ENCODE data around the gene SEMA3E. TPM values are rescaled to one million over a fixed set of nuclear protein-coding genes. Genes with fewer than 3 reads are reported as not detected.

The SEMA3E gene
- total RNA-seq, 6 experiments from 2014 or later, result not detected

DNA sequence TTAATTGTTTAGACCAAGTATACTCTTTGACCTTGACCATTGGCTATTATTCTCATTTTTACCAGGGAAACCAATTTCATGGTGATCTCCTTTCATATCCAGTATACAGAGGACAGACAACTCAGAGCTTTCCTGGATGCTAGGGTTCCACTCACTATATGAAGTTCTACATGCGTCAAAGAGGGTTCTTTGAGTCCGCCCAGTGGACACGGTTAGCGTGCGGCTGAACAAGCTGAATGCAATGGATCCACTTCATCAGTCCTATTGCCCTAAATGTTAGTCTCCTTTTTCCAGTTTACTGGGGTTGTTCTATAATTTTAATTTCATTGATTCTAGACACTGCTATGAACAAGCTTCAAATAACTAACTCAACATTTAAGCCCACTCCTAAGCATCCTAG is 323.9 kb downstream of the SEMA3E start:
- no peaks in the 10 kb centered on the region for H3K4me1 Mint-ChIP-seq (ENCODE audit: low read depth)
- TF ChIP-seq, protein P1, sequence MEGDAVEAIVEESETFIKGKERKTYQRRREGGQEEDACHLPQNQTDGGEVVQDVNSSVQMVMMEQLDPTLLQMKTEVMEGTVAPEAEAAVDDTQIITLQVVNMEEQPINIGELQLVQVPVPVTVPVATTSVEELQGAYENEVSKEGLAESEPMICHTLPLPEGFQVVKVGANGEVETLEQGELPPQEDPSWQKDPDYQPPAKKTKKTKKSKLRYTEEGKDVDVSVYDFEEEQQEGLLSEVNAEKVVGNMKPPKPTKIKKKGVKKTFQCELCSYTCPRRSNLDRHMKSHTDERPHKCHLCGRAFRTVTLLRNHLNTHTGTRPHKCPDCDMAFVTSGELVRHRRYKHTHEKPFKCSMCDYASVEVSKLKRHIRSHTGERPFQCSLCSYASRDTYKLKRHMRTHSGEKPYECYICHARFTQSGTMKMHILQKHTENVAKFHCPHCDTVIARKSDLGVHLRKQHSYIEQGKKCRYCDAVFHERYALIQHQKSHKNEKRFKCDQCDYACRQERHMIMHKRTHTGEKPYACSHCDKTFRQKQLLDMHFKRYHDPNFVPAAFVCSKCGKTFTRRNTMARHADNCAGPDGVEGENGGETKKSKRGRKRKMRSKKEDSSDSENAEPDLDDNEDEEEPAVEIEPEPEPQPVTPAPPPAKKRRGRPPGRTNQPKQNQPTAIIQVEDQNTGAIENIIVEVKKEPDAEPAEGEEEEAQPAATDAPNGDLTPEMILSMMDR (IDR thresholded peaks at IDR 0.05), result no peak
- H3K27me3 Mint-ChIP-seq (ENCODE audit: insufficient read depth), result no peaks in the 10 kb centered on the region
- no peak overlapping the region for H3K27ac Mint-ChIP-seq
- no peak for DNase-seq
- H3K4me3 Mint-ChIP-seq, result no peak overlapping the region
- no peaks in the 10 kb centered on the region for H3K36me3 Mint-ChIP-seq (ENCODE audit: low read depth)
- H3K9me3 Mint-ChIP-seq, result peaks cover 21% of the 10 kb centered on the region

DNA sequence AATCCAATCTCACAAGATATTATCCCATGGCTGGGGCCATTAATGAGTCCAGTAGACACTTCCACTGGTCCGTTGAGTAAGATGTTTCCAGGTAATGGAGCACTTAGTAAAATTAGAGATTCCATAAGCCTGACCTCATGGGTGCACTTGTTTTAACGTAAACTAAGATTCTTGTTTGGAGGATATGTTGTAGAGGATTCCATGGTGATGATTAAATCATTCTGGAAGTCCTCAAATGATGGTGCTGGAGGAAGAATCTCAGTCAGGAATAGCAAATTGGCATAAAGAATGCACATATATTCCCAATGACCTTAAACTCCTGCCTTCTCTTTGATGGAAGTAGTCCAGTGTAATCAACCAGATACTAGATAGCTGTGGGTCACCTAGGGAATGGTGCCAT is 324.3 kb downstream of the SEMA3E start:
- Mint-ChIP-seq H3K9me3 (peaks cover 18% of the 10 kb centered on the region), H3K4me1 (ENCODE audit: low read depth) (no peaks in the 10 kb centered on the region), H3K36me3 (ENCODE audit: low read depth) (no peaks in the 10 kb centered on the region), H3K27ac (no peak overlapping the region), H3K4me3 (no peak overlapping the region), H3K27me3 (ENCODE audit: insufficient read depth) (no peaks in the 10 kb centered on the region)
- DNase-seq, result no peak
- TF ChIP-seq, protein P1 (IDR thresholded peaks at IDR 0.05), result no peak

DNA sequence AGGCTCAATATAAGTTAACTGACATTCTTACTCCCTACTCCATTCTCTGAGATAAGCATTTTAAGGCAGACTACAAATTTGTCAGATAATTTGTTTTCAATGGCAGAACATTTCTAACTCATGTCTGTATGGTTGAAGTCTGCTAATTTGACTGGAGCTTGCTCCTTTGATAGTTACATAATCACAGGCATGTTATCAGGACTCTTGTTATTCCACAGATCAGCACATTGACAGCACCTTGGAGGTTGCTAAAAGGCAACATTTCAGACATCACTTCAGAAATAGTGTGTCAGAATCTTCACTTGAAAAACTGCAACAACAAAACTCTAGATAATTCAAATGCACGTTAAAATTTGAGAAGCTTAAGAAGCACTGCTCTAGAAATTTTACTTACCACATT is 327.9 kb downstream of the SEMA3E start:
- TF ChIP-seq, protein P1 (IDR thresholded peaks at IDR 0.05), result no peak
- Mint-ChIP-seq H3K4me3 (no peak overlapping the region), H3K9me3 (peaks cover 22% of the 10 kb centered on the region), H3K36me3 (ENCODE audit: low read depth) (no peaks in the 10 kb centered on the region; the same call in 1 of the 2 replicates), H3K27ac (no peak overlapping the region), H3K4me1 (ENCODE audit: low read depth) (no peaks in the 10 kb centered on the region), H3K27me3 (ENCODE audit: insufficient read depth) (no peaks in the 10 kb centered on the region)
- no peak for DNase-seq

DNA sequence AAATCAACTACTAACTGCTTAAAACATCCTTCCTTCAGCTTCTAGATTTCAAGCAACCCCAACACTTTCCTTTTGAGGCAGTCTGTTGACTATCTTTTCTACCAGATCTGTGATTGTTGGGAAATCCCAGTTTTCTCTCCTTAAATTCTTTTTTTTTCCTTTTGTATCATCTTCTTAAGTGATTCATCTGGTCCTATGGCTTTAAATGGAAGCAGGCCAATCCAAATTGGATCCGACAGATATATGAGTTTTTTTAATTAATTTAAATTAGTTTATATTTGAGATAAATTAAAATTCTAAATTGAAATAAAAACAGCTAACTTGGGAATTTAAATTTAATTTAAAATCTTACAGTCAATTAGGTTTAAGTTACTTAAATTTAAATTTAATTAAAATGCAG is 335.0 kb downstream of the SEMA3E start:
- Mint-ChIP-seq H3K4me1 (ENCODE audit: low read depth) (no peaks in the 10 kb centered on the region), H3K4me3 (no peak overlapping the region), H3K27me3 (ENCODE audit: insufficient read depth) (no peaks in the 10 kb centered on the region), H3K36me3 (ENCODE audit: low read depth) (no peaks in the 10 kb centered on the region; the same call in 1 of the 2 replicates), H3K27ac (no peak overlapping the region), H3K9me3 (peaks cover 17% of the 10 kb centered on the region)
- DNase-seq, result no peak
- TF ChIP-seq, protein P1 (IDR thresholded peaks at IDR 0.05), result no peak

Measured in HFFc6 (cell line).